GM12874 (cell line): Measurements from ENCODE around the gene PRKCH.

ENCODE experiments used
- TF ChIP-seq, protein P1 (sequence below): IDR thresholded peaks from 2 replicates; pipeline ENCODE4 v1.5.1; 2011; ENCODE audit warnings: low read depth, mild to moderate bottlenecking, control low read depth, low read length, moderate library complexity; ENCODE audit not compliant: insufficient read depth

The PRKCH gene

DNA sequence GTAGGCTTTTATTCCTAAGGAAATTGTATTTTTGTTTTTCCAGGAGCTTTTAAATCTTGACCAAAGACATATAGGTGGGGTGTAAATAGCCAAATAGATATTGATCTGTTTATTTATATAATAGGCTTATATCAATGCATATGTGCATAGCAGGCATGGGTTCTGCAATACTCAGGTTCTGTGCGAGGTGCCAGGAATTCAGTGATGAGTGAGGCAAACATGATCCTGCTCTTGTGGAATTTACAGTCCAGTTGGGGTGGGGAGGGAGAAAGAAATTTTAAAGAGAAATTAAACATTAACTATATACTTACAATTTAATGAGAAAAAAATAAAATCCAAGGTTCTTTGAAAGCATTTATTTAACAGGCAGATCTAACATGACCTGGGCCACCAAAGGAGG is 213.7 kb downstream of the PRKCH start:
- TF ChIP-seq, protein P1, sequence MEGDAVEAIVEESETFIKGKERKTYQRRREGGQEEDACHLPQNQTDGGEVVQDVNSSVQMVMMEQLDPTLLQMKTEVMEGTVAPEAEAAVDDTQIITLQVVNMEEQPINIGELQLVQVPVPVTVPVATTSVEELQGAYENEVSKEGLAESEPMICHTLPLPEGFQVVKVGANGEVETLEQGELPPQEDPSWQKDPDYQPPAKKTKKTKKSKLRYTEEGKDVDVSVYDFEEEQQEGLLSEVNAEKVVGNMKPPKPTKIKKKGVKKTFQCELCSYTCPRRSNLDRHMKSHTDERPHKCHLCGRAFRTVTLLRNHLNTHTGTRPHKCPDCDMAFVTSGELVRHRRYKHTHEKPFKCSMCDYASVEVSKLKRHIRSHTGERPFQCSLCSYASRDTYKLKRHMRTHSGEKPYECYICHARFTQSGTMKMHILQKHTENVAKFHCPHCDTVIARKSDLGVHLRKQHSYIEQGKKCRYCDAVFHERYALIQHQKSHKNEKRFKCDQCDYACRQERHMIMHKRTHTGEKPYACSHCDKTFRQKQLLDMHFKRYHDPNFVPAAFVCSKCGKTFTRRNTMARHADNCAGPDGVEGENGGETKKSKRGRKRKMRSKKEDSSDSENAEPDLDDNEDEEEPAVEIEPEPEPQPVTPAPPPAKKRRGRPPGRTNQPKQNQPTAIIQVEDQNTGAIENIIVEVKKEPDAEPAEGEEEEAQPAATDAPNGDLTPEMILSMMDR: no peak

DNA sequence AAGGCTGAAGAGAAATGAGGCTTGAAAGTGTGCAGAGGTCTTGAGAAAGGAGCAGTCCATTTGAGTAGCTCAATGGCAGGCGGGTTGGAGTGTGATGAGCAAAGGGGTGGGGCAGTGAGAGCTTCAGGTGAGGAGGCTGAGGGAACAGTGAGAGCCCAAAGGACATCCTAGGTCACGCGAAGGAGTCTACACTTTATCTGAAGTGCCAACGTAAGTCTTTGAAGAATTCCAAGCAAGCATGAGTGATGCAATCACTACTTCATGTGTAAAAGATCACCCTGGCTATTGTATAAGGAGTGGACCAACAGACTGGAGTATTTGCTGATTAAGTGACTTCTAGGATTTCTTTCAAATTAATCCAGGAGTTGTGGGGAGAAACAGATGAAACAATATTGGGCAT is 214.1 kb downstream of the PRKCH start:
- TF ChIP-seq, protein P1: no peak

DNA sequence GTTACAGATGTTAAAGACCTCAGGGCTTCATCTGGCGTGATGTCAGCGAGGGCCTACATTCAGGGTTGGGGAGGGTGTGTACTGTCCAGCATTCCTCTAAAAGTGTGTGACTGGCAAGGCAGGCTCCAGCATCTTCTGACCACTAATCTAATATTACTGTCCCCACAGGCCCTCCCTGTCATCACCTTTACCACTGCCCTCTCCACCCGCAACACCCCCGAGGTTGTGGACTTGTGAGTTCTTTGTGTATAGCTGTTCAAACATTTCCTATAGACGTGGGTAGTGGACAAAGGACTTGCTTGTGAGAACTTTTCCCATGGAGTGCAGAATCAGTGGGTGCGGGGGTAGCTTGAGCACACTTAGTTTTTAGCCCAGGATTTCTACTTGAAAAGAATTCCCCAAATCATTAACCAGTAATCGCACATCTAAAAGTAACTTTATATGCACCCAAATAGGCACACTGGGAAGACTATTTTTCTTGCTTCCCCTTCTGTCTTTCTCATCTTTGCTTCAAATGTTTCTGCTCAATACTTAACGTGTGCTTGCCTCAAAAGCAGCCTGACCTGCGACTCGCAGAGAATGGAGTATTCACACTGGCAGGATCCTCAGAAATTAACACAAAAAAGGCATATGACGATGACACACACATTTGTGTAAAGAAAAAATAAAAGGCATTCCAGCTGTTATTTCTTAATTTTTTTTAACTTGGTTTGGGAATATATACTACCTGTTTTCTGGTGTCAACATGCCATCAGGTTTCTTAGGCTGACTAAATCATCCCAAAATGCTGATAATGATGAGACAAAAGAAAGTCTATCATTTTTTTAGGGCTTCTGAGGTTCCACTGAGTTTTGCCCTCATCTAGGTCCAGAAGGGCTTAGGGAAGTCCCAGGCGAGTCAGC is 215.5 kb downstream of the PRKCH start:
- TF ChIP-seq, protein P1: no peak

DNA sequence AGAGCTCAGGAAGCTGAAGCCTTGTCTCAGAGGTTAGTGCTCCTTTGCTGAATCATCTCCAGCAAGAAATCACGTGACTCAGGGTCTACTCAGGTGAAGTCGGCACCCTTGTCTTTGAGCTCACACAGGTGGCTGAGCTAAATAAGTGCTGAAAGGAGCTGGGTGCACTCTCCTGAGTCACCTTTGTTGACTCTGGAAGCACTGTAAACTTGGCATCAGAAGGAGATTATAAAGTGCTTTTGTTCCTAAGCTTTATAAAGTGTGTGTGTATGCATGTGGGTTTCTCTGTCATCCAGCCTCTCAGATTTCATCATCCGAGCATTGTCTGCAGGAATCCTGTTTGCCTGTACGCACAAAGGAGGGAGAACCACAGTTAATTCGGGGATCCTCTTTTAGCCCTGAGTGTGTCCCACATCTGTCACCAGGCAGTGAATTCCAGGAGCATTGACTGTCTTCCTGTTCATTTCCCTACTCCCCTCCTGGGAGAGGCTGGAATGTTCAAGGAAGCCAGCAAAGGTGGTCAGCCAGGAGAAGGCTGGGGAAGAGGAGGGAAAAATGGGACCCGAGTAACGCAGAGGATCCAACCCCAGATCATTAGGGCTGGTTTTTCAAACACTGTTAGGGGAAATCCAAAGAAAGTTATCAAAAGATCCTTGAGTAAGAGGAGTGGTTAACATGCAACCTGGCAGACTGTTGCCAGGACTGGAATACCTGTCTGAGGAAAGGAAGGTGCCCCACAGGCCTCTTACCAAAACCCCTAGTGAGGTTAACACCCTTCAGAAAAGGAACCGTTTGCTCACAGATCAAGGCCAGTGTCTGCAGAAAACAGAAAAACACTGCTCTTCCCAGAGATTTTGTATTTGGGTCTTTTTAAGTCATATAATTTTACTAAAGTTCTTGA is 216.4 kb downstream of the PRKCH start:
- TF ChIP-seq, protein P1: no peak

DNA sequence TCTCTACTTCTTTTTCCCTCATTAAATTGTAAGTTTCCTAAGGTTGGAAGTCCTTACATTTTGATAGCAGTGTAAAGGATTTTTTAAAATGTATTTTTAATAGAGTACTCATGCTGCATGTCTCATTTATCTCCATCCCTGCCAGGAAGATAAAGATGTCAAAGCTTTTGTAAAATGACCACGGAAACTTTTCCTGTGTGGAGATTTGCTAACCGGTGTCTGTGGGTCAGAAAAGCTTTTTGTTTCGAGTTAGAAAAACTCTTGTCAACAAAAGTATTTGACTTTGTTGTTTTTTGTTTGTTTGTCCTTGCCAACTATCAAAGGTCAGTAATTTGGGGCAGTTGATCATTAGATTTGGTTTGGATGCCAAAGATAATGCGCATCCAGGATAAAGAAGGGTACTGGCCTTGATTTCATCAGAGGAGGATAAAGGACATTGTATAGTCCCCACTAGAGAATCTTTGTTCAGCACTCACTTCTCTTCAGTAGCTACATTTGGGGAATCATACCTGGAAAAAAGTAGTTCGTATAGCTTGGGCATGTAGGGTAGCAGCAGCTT is 217.2 kb downstream of the PRKCH start:
- TF ChIP-seq, protein P1: no peak

DNA sequence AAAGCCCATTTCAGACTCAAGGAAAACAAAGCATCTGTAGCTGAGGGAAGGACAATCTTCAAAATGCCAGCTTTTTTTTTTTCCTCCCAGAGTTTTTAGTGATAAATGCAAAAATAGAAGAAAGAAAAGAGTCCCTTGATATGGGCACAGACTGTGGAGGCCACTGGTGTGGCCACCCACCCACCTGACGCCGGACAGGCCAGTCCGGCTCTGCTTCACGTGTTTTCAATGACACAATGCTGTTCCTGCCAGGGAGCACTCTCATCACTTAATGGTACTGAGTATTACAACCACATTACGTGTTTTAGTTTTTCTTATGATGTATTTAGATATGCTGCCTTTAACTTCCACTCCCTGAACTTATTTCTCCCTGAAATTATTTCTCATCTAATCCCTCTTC is 218.3 kb downstream of the PRKCH start:
- TF ChIP-seq, protein P1: no peak

DNA sequence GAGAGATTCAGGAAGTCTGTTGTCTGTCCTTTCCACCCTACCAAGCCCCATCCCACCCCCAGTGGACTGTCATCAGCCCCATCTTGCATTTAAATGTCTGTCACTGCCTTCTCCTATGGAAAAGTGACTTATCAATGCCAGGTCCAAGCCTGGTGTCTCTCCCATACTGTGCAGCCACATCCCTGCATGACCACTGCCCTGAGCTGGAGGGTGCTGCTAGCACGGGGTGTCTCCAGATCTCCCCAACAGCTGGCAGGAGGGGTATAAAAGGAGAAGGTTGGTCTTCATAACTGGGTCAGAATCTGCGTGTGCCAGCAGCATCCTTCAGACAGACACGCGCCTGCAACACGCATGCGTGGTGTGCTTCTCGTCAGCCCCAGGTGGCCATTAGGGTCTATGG is 219.6 kb downstream of the PRKCH start:
- TF ChIP-seq, protein P1: no peak
